ENCODE results near the gene MTMR12. TPM values are rescaled to one million over a fixed set of nuclear protein-coding genes. Genes with fewer than 3 reads are reported as not detected.

Gene MTMR12
- total and polyA plus RNA-seq, 2 donors (not counting 3 experiments of a cell fraction or from before 2014, with no cell fraction given) = 18.2 to 38.6 TPM

DNA sequence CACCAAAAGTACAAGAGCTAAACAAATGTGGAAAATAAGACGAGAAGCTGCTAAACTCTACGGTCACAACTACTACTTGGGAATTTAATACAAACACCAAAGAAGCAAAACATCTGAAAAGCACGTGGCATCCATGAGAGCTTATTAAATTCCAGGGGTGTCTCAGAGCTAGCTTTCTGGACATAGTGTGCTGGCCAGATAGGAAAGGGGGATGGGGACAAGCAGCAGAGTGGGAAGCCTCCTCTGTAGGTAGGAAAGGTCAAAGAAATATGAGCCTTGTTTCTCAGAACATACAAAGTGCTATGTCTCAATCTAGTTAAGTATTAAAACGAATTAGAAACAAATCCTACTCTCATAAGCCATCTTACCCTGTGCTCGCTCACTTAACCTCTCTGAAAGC is 87.3 kb downstream of the MTMR12 start:
- Histone ChIP-seq H3K79me2 (ENCODE audit: control insufficient read depth, insufficient read depth, low read length) (no peaks in the 10 kb centered on the region), H4K20me1 (replicated peaks; ENCODE audit: control insufficient read depth, extremely low read depth, insufficient read depth, low read length) (no peaks in the 10 kb centered on the region), H2AFZ (ENCODE audit: low read depth, low read length) (no peak overlapping the region), H3K27ac (ENCODE audit: insufficient read depth, low read depth, low read length) (no peak overlapping the region), H3K4me2 (ENCODE audit: insufficient read depth, low read length) (no peak overlapping the region), H3K9ac (replicated peaks; ENCODE audit: extremely low read depth, insufficient read depth, low read length) (no peak overlapping the region), H3K4me1 (ENCODE audit: control insufficient read depth, extremely low read depth, insufficient read depth, low read length) (no peaks in the 10 kb centered on the region), H3K4me3 (replicated peaks in 1 of 3; ENCODE audit: insufficient read depth in 1 of 3, low read depth in 1 of 3, low read length in 3 of 3) (no peak overlapping the region), H3K36me3 (ENCODE audit: control insufficient read depth in 2 of 2, extremely low read depth in 1 of 2, insufficient read depth in 2 of 2, low read length in 2 of 2) (peaks cover 5 to 7% of the 10 kb centered on the region in 2 experiments), H3K27me3 (ENCODE audit: control insufficient read depth in 2 of 2, insufficient read depth in 2 of 2, low read length in 2 of 2) (no peaks in the 10 kb centered on the region), H3K9me3 (replicated peaks; ENCODE audit: control insufficient read depth, insufficient read depth, low read length) (no peaks in the 10 kb centered on the region), H3K9me1 (replicated peaks; ENCODE audit: control insufficient read depth, extremely low read depth, insufficient read depth, low read length) (no peaks in the 10 kb centered on the region)
- TF ChIP-seq FOS (IDR thresholded peaks at IDR 0.05; ENCODE audit: borderline replicate concordance, insufficient read depth, low read length) (no peak), POLR2A (IDR thresholded peaks at IDR 0.05; ENCODE audit: low read depth, low read length) (no peak), POLR2AphosphoS5 (IDR thresholded peaks at IDR 0.05; ENCODE audit: insufficient read depth, low read depth, low read length) (no peak)
- TF ChIP-seq, protein P1, sequence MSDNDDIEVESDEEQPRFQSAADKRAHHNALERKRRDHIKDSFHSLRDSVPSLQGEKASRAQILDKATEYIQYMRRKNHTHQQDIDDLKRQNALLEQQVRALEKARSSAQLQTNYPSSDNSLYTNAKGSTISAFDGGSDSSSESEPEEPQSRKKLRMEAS (IDR thresholded peaks at IDR 0.05; ENCODE audit: insufficient read depth, insufficient read length) = no peak
- dilution Hi-C loops (cut with MboI; ENCODE audit: extremely low pct_ligation_motif_present, low sequenced_read_pairs) (no loop called here), intact Hi-C loops (cut with micrococcal nuclease) (loop anchor here (2.0 kb wide), 1 partner anchor 33 kb away; no protein-coding TSS in a partner anchor)
- no TSS peak for BruUV-seq (replicated peaks)
- DNase-seq (ENCODE audit: low read depth, low spot score) = no peak
- ChIA-PET CTCF (interaction anchor here (1.1 to 10.1 kb wide), 2 partner anchors 32 to 104 kb away, joined by 3 to 325 read pairs; no protein-coding TSS in a partner anchor), POLR2A (no interaction called here)
- FAIRE-seq = no peak

DNA sequence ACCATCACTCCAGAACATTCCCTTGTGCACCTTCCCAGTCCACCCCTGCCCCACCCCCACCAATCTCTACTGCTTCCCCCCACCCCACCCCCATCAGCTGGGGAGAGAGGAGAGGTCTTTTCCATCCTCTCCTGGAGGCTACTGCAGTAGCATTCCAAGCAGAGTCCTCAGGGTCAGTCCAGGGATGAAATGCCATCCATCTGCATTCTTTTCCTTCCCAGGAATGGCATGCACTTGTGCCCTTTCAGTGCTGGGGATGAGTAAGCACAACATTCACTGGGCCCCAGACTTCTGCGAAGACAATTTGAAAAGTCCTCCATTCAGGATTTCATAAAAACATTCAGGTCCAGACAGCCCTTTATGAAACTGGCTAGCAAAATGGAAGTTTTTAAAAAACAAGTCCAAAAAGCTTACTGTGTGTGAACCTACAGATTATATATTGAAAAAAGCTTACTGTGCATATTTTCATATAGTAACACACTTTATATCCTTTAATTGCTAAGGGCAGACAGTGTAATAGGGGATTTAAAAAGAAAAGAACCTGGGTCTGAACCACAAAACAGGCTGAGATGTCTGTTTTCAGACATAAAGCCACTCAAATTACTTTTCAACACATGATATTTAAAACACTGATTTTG is 88.6 kb downstream of the MTMR12 start:
- peaks cover 0 to 3% of the 10 kb centered on the region in 2 experiments for H3K36me3 ChIP-seq (ENCODE audit: control insufficient read depth in 2 of 2, extremely low read depth in 1 of 2, insufficient read depth in 2 of 2, low read length in 2 of 2)
- ChIA-PET POLR2A (no interaction called here), CTCF (interaction anchor here (1.0 kb wide), 2 partner anchors 8 to 10 kb away, joined by 3 to 8 read pairs; no protein-coding TSS in a partner anchor)
- no peak overlapping the region for H2AFZ ChIP-seq (ENCODE audit: low read depth, low read length)
- H3K27me3 ChIP-seq (ENCODE audit: control insufficient read depth in 2 of 2, insufficient read depth in 2 of 2, low read length in 2 of 2) = no peaks in the 10 kb centered on the region
- H3K9me1 ChIP-seq (replicated peaks; ENCODE audit: control insufficient read depth, extremely low read depth, insufficient read depth, low read length) = no peaks in the 10 kb centered on the region
- no peaks in the 10 kb centered on the region for H4K20me1 ChIP-seq (replicated peaks; ENCODE audit: control insufficient read depth, extremely low read depth, insufficient read depth, low read length)
- H3K4me1 ChIP-seq (ENCODE audit: control insufficient read depth, extremely low read depth, insufficient read depth, low read length) = no peaks in the 10 kb centered on the region
- H3K9ac ChIP-seq (replicated peaks; ENCODE audit: extremely low read depth, insufficient read depth, low read length) = no peak overlapping the region
- FAIRE-seq (no peak), DNase-seq (ENCODE audit: low read depth, low spot score) (no peak)
- no peak overlapping the region for H3K27ac ChIP-seq (ENCODE audit: insufficient read depth, low read depth, low read length)
- H3K4me2 ChIP-seq (ENCODE audit: insufficient read depth, low read length) = no peak overlapping the region
- no TSS peak for BruUV-seq (replicated peaks)
- no peak for TF ChIP-seq POLR2AphosphoS5 (IDR thresholded peaks at IDR 0.05; ENCODE audit: insufficient read depth, low read depth, low read length)
- TF ChIP-seq, protein P1 (IDR thresholded peaks at IDR 0.05; ENCODE audit: insufficient read depth, insufficient read length) = no peak
- TF ChIP-seq MYC (IDR thresholded peaks at IDR 0.05; ENCODE audit: low read depth, low read length) = no peak
- no peak for TF ChIP-seq EZH2 (IDR thresholded peaks at IDR 0.05; ENCODE audit: borderline replicate concordance, low read depth, low read length, severe bottlenecking)
- TF ChIP-seq POLR2A (IDR thresholded peaks at IDR 0.05; ENCODE audit: low read depth, low read length) = no peak
- no peak for TF ChIP-seq FOS (IDR thresholded peaks at IDR 0.05; ENCODE audit: borderline replicate concordance, insufficient read depth, low read length)
- no peak for TF ChIP-seq GATA2 (IDR thresholded peaks at IDR 0.05; ENCODE audit: insufficient read depth, insufficient read length, low read depth, low read length)
- no peak for TF ChIP-seq JUN (IDR thresholded peaks at IDR 0.05; ENCODE audit: borderline replicate concordance, insufficient read depth, insufficient read length, low read depth)
- TF ChIP-seq, protein P2, sequence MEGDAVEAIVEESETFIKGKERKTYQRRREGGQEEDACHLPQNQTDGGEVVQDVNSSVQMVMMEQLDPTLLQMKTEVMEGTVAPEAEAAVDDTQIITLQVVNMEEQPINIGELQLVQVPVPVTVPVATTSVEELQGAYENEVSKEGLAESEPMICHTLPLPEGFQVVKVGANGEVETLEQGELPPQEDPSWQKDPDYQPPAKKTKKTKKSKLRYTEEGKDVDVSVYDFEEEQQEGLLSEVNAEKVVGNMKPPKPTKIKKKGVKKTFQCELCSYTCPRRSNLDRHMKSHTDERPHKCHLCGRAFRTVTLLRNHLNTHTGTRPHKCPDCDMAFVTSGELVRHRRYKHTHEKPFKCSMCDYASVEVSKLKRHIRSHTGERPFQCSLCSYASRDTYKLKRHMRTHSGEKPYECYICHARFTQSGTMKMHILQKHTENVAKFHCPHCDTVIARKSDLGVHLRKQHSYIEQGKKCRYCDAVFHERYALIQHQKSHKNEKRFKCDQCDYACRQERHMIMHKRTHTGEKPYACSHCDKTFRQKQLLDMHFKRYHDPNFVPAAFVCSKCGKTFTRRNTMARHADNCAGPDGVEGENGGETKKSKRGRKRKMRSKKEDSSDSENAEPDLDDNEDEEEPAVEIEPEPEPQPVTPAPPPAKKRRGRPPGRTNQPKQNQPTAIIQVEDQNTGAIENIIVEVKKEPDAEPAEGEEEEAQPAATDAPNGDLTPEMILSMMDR (IDR thresholded peaks at IDR 0.05; ENCODE audit: extremely low read depth in 1 of 2, insufficient read depth in 1 of 2, low read depth in 1 of 2, low read length in 2 of 2) = no peak
- H3K4me3 ChIP-seq (replicated peaks in 1 of 3; ENCODE audit: insufficient read depth in 1 of 3, low read depth in 1 of 3, low read length in 3 of 3) = no peak overlapping the region
- intact Hi-C loops (cut with micrococcal nuclease) = loop anchor here (2.0 kb wide), 1 partner anchor 31 kb away; no protein-coding TSS in a partner anchor
- H3K9me3 ChIP-seq (replicated peaks; ENCODE audit: control insufficient read depth, insufficient read depth, low read length) = no peaks in the 10 kb centered on the region
- dilution Hi-C loops (cut with MboI; ENCODE audit: extremely low pct_ligation_motif_present, low sequenced_read_pairs) = no loop called here
- H3K79me2 ChIP-seq (ENCODE audit: control insufficient read depth, insufficient read depth, low read length) = no peaks in the 10 kb centered on the region
